ENCODE results near the gene ASB13.

GRCh38 chr10:5600908-5601307, 65.5 kb downstream of the ASB13 start:
- TF ChIP-seq CEBPB (IDR thresholded peaks at IDR 0.05; ENCODE audit: low read depth) (no peak), ZFX (IDR thresholded peaks at IDR 0.05) (no peak), SRF (IDR thresholded peaks at IDR 0.05; ENCODE audit: low read depth) (no peak), CTCF (IDR thresholded peaks at IDR 0.05 in 2 of 3, conservative IDR thresholded peaks at IDR 0.05 in 1 of 3; ENCODE audit: borderline replicate concordance in 1 of 3, insufficient read depth in 1 of 3, low read depth in 2 of 3, low read length in 2 of 3) (no peak), YY1 (IDR thresholded peaks at IDR 0.05; ENCODE audit: extremely low read depth, insufficient replicate concordance, low read depth, low read length) (no peak), SP1 (IDR thresholded peaks at IDR 0.05; ENCODE audit: low read depth) (no peak), REST (IDR thresholded peaks at IDR 0.05; ENCODE audit: low read depth) (no peak), SIN3A (IDR thresholded peaks at IDR 0.05; ENCODE audit: low read depth) (no peak)

All from HCT116 (cell line).